ENCODE results near the gene RAB35. TPM values are rescaled to one million over a fixed set of nuclear protein-coding genes. Genes with fewer than 3 reads are reported as not detected.

Gene RAB35
- total and polyA plus RNA-seq, 7 donors: 17.5 to 43.0 (median 24.6) TPM

DNA sequence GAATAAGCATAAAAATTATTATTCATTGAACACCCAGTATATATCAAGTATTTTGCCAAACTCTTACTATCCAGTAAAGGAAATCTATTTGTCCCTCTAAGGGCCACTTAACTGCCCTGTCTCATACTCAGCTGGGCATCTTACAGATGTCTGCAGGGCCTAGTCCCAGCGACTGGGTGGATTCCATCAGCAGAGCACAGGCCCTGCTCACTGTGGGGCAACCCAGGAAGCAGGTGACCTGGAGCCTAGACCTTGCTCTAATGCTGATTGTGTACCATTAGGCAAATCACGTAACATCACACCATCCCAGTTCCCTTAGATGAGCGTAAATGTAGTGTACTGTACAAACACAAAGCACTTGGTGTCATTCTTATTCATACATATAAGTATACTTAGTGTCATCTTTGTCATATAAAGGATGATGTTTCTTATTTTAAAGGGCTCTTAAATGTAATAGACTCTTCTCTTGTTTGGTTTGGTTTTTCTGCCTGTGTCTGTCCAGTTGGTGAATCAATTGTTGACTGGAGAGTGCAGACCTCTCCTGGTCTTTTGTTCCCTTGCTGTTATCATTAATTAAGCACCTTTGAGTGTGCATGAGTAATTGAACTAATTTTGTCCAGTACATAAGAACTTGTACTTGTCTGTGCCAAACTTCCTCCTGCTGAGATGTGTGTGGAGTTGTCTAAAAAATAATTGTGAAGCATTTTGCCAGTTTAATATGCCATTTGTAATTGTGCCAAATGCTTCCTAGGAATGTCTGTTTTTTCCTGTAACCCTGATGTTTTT is 49.3 kb downstream of the RAB35 start:
- 85 to 87% methylated on average over 3 of the region's 3 CpGs for WGBS, 2 donors
- no peaks in the 10 kb centered on the region for H3K36me3 ChIP-seq
- no peaks in the 10 kb centered on the region for H3K9me3 ChIP-seq
- no peaks in the 10 kb centered on the region for H3K4me1 ChIP-seq
- no peak overlapping the region for H3K27ac ChIP-seq
- TF ChIP-seq, protein P1, sequence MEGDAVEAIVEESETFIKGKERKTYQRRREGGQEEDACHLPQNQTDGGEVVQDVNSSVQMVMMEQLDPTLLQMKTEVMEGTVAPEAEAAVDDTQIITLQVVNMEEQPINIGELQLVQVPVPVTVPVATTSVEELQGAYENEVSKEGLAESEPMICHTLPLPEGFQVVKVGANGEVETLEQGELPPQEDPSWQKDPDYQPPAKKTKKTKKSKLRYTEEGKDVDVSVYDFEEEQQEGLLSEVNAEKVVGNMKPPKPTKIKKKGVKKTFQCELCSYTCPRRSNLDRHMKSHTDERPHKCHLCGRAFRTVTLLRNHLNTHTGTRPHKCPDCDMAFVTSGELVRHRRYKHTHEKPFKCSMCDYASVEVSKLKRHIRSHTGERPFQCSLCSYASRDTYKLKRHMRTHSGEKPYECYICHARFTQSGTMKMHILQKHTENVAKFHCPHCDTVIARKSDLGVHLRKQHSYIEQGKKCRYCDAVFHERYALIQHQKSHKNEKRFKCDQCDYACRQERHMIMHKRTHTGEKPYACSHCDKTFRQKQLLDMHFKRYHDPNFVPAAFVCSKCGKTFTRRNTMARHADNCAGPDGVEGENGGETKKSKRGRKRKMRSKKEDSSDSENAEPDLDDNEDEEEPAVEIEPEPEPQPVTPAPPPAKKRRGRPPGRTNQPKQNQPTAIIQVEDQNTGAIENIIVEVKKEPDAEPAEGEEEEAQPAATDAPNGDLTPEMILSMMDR (IDR thresholded peaks at IDR 0.05): no peak
- no peak for TF ChIP-seq POLR2A (IDR thresholded peaks at IDR 0.05)
- TF ChIP-seq POLR2AphosphoS5 (IDR thresholded peaks at IDR 0.05): no peak
- TF ChIP-seq EP300 (IDR thresholded peaks at IDR 0.05): no peak
- DNase-seq: no peak
- H3K4me3 ChIP-seq: no peak overlapping the region
- peaks cover 0 to 4% (median 0%) of the 10 kb centered on the region in 3 donors for H3K27me3 ChIP-seq
- intact Hi-C loops (cut with DNase I): no loop called here

DNA sequence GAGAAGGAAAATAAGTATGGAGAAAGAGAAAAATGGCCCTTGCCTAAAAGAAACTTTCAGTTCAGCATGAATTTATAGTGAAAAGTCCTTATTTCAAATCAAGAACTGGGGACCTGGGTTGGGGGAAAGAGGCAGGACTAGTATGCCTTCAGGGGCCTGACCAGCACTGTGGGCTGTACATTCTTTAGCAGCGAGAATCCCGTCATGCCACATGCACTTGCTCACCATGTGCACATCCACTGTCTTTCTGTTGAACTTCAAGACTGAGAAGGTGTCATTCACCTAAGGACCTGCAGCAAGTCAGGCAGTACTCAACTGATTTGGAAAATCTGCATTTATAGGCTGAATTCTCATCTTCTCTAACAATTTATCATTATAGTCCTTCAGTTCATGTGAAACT is 50.2 kb downstream of the RAB35 start:
- Histone ChIP-seq H3K4me1 (no peaks in the 10 kb centered on the region), H3K36me3 (no peaks in the 10 kb centered on the region), H3K27me3 (peaks cover 0 to 4% (median 0%) of the 10 kb centered on the region in 3 donors), H3K4me3 (no peak overlapping the region), H3K9me3 (no peaks in the 10 kb centered on the region), H3K27ac (no peak overlapping the region)
- TF ChIP-seq EP300 (IDR thresholded peaks at IDR 0.05): no peak
- no peak for TF ChIP-seq POLR2A (IDR thresholded peaks at IDR 0.05)
- TF ChIP-seq POLR2AphosphoS5 (IDR thresholded peaks at IDR 0.05): no peak
- TF ChIP-seq, protein P1 (IDR thresholded peaks at IDR 0.05): no peak
- no peak for DNase-seq
- intact Hi-C loops (cut with DNase I): no loop called here
- 94 to 97% methylated on average over 2 of the region's 2 CpGs for WGBS, 2 donors

DNA sequence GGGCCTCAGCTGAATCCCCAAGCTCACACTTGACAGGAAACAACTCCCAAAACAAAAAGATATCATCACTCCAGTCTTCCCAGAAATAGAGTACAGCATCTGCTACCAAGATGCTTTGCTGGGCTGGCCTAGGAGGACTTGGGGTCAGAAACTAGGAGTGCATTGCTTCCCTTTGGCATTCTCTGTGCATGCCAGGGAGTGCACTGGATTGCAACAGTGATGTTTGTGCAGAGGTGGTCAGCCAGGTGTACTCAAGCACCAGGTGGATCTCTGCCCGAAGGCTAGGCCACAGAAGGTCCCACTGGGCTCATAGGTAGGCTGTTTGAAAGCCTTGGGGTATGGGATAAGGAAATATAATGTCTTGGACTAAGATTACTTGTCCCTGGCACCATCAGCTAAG is 51.1 kb downstream of the RAB35 start:
- no peak overlapping the region for H3K4me3 ChIP-seq
- H3K36me3 ChIP-seq: no peaks in the 10 kb centered on the region
- intact Hi-C loops (cut with DNase I): no loop called here

DNA sequence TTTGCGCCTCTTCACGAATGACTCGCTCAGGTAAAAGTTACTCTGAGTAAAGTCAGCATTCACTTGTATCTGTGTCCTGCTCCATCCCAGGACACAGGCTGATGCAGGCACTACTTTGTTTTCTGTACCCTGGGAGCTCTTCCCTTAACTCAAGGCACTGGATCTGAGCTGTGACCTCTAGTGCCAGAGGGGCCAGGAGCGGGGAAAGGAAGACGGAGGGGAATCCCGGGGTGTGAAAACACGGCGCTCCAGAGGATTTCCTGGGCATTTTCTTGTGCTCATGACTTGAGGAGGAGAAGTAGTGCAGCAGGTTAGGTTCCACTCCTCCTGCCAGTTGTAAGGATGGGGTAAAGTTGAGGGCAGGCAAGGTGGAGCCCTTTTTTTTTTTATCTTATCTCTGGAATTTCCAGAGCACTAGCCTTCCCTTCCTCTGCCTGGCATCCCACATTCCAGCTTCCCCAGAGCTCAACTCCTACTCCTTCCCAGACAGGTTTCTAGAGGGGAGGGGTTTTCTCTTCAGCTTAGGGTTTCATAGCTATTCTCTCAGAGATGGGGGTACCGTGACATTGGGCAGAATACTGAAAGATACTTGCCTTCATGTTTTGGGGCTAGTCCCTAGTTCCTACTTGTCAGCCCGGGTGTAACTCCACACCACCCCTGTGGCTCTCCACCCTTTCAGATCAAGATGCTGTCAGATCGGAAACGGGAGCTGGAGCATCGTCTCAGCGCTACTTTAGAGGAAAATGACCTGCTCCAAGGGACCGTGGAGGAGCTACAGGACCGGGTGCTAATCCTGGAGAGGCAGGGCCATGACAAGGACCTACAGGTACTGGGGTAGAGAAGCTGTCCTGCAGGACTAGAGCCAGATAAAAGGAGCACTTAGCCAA is 52.3 kb downstream of the RAB35 start:
- no peaks in the 10 kb centered on the region for H3K36me3 ChIP-seq
- H3K27ac ChIP-seq: no peak overlapping the region
- peaks cover 0 to 4% (median 0%) of the 10 kb centered on the region in 3 donors for H3K27me3 ChIP-seq
- no peak for TF ChIP-seq EP300 (IDR thresholded peaks at IDR 0.05)
- TF ChIP-seq POLR2AphosphoS5 (IDR thresholded peaks at IDR 0.05): no peak
- TF ChIP-seq, protein P1 (IDR thresholded peaks at IDR 0.05): no peak
- no peak for TF ChIP-seq POLR2A (IDR thresholded peaks at IDR 0.05)
- whole genome bisulfite sequencing, 2 donors: 83 to 88% methylated on average over 16 of the region's 16 CpGs
- intact Hi-C loops (cut with DNase I): no loop called here
- no peak for DNase-seq
- no peaks in the 10 kb centered on the region for H3K4me1 ChIP-seq
- H3K9me3 ChIP-seq: no peaks in the 10 kb centered on the region
- no peak overlapping the region for H3K4me3 ChIP-seq

More for the DNA sequence above, 51.1 kb downstream of the RAB35 start:
- no peaks in the 10 kb centered on the region for H3K9me3 ChIP-seq
- no peak overlapping the region for H3K27ac ChIP-seq
- DNase-seq: no peak
- WGBS, 2 donors: 83 to 94% methylated on average over 1 of the region's 1 CpG
- H3K4me1 ChIP-seq: no peaks in the 10 kb centered on the region
- H3K27me3 ChIP-seq: peaks cover 0 to 4% (median 0%) of the 10 kb centered on the region in 3 donors
- TF ChIP-seq EP300 (IDR thresholded peaks at IDR 0.05) (no peak), POLR2AphosphoS5 (IDR thresholded peaks at IDR 0.05) (no peak), POLR2A (IDR thresholded peaks at IDR 0.05) (no peak)
- TF ChIP-seq, protein P1 (IDR thresholded peaks at IDR 0.05): no peak

Measured in sigmoid colon (tissue), 7 donors.